ENCODE measurements around the gene EOLA1.
"Not testable (repeated sequence)": the region's sequence is repeated elsewhere in the genome, so short reads cannot be mapped to it uniquely, and the experiment has no call there.

The EOLA1 gene

DNA sequence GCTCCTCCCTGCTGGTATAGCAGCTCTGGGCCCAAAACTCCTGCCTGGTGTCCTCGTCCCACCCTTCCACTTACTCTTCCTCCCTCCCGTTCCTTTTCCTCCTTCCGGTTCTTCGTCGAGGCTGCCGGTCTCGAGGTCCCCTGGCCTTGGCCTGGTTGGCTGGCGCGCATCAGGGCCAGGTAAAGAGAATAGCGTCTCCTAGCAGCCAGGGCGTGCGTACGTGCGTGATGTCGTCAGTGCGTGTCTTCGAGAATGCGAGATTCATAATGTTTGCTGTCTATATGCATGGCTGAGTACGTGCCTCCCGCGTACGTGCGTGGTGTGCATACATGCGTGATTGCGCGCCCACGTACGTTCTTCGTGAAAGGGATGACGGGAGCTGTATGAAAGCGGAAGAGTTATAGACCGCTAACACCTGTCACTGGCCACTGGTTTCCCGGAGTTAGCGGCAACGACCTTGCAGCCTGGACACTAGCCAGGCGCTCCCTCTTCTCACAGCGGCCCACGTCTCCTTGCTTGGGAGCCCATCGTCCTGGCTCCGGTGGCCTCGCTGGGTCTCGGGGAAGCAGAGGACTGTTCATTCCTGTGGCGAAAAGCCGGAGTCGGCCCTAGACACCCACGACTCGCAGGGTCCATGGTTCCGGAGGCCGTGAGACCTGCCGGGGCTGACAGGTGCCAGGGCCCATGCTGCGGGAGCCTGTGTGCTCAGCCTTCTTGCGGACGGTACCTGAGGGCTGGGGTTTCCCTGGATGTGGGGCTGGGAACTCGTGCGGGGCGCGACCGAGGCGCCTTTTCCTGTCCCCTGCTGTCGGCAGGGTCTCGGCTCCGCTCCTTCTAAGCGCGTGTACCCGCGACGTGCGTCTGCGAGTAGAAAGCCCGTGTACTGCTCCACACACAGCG, at the start of gene EOLA1:
Gene EOLA1, plus strand, starts transcription at position 392 of the 900 bp plus-strand sequence. CDS start 4,619 bp downstream, outside the sequence.
- DNase-seq = peak; percentile 90

DNA sequence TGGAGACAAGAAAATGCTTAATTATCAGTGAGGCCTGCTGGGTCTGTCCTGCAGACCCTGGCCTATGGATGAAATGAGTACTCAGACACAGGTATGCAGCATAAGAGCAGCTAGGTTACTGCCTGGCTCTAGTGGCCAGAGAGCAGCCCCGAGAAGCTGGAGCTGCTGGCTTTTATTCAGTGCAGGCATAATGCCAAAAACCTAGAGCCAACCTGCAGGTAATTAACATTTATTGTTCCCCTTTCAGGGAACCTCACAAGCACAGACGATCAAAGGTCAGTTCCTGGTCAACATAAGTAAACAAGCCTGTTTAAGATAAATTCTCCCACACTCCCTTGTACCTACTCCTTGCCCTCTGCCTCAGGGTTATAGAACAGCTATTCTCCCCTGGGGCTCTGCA, 49.0 kb upstream of the EOLA1 start:
- DNase-seq = no peak

DNA sequence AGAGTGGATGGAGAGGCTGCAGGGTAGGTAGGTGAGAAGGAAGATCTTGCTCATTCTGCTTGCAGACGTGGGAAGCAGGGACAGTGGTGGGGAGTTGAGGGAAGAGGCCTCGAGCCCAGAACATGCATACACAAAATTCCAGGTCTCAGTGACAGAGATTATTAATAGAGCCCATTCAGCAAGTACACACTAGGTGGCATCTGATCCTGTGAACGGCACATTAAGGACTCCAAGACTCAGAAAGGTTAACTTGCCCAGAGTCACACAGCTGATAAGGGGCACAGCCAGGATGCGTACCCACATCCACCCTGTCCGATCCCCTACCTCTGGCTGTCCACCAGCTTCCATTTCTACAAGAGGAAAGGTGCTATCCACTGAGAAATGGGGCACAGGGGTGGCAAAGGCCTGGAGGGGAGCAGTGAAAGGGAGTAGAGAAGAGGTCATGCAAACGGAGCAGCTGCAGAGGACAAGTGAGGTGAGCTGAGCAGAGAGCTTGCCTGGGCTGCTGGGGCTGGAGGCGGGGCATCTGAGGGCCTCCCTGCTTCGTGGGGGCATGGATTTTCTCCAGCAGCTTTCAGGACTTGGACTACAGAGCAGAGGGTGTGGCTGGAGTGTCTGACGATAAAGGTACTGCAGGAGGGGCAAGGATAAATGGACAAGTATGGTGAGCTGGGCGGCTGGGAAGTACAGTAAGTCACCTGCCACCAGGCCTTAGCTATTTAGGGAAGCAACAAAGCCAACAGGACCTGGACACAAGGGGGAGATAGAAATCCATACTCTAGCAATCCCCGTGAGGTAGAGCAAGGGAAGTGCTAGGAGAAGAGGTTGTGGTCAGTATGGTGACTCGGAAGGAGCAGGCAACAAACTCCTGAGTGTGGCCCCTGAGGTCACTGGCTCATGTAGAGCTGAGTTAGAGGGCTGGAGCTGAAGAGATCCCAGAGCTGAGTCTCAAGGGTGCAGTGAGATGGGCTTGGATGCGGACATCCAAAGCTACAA, 46.9 kb upstream of the EOLA1 start:
- DNase-seq = no peak

DNA sequence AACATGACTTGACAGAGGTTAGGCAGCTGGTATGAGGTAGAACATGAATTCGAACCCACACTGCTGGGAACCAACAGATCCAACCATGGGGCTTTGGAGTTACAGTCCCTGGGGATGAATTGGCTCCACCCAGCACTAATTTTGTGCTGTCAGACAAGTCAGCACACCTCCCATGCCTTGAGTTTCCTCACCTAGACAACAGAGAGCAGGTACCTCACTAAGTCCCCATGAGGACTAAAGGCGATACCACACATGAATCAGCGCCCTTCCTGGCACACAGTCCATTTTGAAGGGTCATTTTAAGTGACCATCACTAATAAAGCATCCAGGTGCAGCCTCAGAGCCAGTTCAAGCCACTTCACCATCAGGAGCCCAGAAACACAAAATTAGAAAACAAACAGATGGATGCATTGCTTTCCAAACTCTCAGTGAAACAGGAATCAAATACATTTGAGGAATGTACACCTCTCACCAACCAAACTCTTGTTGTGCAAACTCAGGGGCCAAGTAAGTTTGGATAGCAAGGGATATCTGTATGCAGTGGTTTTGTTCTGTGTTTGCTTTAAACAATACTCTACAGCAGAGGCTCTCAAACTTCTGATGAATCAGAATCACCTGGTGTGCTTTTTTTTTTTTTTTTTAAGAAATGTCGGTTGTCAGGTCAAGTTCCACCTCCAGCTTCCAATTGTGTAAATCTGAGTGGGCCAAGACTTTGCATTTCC, 45.8 kb upstream of the EOLA1 start:
- DNase-seq = no peak

DNA sequence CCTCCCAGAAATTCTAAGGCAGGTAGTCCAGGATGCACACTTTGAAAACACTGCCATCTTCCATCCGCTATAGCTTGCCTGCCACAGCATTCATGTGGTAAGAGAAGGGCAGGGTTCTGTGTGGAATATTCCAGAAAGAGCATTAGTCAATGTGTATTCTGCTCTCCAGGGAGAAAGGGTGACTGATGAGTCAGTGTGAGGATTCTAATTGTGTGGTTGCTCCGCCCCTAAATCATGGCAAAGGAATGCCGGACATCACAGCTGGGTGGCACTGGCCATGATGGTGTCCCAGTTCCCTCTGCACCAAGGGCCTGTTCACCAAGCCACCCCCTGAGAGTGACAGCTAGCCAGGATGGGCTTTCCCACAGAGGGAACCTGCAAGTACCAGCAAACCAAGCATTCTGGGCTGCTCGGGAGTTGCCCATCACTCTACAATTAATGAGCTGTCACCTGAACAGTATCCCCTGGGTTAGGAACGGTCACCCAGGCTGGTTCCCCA, 45.2 kb upstream of the EOLA1 start:
- no peak for DNase-seq

DNA sequence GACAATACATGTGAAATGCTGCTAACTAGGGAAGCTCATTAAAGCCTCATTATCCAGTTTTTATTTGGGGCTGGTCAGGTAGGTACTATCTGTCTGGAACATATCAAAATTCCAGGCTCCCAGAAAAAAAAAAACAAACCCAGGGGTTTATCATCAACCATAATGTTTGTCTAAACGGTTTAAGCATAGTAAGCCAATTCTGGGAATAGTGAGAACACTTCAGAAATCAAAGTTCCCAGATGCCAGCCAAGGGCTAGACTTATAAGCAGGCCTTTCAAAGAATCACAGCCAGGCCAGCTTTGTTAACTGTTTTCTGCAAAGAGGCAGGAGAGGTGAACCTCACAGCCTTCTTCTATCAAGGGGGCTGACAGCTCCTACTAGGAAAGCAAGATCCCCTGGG, 43.8 kb upstream of the EOLA1 start:
- DNase-seq = no peak

DNA sequence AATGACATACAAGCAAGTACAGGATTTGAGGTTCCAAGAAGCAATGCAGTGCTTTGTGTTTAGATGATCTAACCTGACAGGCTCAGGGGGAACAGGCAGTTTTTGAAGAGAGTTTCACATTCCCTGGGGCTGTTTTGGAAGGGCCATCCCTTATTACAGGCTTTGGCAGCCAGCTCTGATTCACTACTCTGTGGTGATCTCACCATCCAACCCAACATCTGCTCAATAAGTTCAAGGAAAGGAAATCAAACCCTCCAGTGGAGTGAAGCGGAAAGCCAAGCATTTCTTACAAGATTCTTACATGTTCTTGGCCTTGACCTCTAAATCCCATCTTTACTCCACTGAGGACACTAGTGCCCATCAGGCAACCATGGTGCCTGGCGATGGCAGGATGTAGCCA, 43.2 kb upstream of the EOLA1 start:
- DNase-seq = no peak

DNA sequence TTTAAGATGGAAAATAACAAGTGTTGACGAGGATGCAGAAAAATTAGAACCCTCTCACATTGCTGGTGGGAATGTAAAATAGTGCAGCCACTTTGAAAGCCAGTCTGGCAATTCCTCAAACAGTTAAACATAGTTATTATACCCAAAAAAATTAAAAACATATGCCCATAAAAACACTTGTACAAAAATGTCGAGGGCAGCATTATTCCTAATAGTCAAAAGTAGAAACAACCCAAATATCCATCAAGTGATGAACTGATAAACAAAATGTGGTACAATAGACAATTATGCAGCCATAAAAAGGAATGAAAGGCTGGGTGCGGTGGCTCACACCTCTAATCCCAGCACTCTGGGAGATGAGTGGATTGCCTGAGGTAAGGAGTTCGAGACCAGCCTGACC, 42.0 kb upstream of the EOLA1 start:
- no peak for DNase-seq

DNA sequence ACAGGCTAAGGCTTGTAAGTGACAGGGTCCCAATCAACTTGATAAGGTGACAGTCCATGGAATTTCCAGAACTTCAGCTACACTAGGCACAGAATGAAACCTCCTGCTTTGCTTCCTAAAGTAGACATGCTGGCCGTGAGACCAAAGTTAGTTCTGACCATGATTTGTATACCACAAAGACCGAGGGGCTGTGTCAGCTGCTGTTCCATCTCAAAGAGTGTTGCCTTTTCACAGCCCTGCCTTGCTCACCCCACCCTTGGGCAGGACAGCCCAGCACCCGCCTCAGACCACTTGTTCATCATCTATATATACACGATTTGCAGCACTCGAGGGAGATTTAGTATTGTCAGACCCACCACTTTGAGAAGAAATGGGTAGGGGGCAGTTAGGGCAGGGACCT, 41.0 kb upstream of the EOLA1 start:
- DNase-seq = no peak

DNA sequence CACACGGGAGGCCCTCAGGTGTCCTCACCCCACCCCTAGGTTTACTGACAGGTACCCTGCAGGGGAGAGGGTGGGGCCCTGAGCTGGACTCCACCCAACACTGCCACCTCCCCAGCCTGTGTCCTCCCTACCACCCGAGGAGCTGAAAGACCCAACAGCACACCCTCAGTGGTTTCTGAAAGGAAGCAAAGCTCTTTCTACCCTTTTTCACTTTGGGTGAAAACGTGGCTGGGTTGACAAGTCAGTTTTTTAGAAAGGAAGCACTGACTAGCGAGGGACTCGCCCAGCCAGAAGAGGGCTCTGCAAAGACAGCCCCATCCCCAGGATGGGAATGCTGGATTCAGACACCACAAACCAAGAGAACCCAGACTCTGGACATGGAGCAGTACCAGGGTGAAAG, 37.9 kb upstream of the EOLA1 start:
- DNase-seq = not testable (repeated sequence)

DNA sequence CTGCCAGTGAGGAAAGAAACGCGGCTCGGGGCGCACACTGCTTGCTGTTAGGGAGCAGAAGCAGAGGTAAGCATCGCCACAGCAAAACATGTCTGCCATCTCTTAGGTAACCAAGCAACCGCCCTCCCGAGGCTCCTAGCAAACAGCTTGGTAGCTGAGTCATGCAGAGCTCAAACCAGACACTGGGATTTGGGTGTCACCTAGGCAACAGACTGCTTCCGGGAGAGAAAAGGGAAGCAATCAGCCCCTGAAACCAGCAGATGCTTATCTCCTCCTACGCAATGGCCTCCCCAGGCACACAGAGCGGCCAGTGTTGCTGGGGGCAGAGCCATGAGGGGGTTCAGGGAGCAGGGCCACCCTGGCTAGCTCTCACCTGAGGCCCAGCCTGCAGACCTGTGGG, 37.4 kb upstream of the EOLA1 start:
- DNase-seq = peak; percentile 63

DNA sequence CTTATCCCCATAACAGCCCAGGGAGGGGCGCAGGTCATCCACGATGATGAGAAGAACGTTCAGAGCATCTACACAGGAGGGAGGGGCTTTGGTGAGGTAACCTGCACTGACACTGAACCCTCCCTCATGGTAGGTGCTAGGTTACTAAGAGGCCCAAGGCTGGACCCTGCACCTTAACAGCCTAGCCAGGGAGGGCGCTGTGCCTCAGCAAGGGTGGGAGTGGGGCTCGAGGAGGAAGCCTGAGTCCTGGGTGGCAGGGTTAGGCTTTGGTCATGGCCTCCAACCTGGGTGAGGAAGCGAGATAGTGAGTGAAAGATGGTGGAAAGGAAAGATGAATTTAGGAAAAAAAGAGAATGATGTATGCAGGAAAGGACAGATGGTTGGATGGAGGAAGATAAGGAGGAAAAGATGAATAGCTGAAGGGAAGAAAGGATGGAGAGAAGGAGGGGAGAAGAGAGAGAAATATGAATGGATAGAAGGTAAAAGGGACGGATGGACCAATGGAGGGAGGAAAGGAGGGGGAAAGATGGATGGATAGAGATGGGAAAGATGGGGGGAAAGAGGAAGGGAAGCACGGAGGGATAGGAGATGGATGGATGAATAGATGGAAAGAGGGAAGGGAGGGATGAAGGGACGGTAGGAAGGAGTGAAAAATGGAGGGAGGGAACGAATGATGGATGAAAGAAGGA, 36.4 kb upstream of the EOLA1 start:
- DNase-seq = no peak

DNA sequence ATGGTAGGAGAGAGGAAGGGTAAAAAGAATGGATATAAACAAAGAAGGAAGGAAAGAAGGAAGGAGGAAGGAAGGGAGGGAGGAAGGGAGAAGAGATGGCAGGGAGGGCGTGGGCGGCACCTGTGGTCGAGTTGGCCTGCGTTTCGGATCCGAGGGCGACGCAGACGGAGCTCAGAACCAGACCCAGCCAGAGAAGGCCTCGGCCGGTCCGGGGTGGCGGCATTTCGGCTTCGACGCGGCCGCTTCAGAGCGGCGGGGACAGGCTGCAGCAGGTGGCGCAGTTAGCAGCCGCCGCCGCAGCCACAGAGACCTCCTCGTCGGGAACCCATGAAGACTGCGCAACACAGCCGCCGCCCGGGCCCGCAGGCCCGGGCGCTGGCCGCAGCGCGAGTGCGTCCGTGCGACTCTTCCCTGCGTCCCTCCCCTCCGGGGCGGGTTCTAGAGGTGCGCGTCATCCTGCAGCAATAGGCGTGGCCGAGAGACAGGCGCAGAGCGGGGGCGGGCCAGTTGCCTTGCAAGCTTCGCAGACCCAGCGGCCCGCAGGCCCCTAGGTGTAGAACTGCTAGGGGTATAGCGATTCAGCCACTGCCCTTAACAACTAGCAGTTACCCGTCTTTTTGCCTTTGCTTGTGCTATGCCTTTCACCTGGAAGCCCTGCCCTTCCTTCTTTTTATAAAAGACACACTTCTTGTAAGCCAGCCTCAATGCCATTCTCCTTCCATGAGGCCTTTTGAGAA, 35.7 kb upstream of the EOLA1 start, which contains the start of gene IDS:
Gene IDS, minus strand, starts transcription at position 392 of the 737 bp plus-strand sequence. Its CDS starts 169 bp downstream, at position 223.
- peak; percentile 72 for DNase-seq

DNA sequence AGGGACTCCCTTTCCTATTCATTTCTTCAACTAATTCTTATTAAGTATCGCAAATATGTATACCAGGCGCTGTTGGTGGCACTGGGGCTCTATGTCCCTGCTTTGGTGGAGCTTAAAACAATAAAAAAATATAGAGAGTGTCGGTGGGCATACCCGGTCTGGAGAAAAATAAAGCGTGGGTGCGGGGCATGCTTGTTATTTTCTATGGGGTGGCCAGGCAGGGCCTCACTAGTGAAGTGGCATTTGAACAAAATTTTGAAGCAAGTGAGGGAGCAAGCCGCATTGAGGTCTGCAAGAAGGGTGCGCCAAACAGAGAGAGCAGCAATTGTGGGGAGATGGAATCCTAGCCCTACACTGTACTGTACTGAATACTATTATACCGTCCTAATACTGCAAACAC, 35.1 kb upstream of the EOLA1 start:
- DNase-seq = no peak

DNA sequence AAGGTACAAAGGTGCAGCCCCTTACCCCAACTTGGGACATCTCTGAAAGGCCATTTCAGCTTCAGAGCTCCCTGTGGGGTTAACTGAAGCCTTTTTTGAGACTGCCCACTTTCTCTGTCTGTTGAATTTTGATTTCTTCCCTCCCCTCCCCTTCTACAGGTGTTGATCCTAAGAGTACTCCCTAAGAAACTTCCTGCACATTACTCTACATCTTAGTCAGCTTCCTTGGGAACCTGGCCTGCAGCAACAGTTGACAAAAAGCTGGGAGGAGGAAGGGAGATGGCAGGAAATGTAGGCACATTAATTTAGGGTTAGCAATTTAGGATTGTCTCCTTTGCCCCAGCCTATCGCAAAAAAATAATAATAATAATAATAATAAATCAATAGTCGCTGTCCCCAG, 34.5 kb upstream of the EOLA1 start:
- DNase-seq = no peak

DNA sequence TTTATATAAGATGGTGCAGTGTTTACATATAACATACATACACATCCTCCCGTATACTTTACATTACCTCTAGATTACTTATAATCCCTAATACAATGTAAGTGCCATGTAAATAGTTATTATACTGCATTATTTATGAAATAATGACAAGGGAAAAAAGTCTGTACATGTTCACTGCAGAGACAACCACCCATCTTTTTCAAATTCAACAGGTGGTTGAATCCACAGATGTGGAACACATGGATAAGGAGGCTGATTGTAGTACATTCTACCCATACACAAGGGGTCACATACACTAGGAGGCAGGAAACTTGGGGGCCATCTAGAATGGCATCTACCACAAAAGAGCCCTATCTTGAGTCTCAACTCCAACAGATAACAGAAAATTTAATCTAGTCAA, 32.3 kb upstream of the EOLA1 start:
- DNase-seq = no peak

DNA sequence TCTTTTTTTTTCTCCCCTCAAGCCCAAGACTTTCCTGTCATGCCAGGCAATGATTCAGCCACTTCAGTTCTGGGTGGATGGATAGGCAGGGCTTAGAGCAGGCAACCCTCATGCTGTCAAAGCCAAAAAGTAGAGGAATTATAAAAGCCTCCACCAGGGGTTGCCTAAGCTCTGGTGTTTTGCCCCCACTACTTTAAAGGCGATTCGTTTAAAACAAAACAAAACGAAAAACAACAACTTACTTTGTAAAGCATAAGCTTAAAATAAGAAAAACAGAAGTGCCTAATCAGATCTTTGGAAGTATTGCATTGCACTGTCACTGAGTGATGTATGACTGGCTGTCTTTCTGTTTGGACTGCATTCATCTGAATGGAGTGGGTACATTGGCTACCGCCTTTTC, 30.4 kb upstream of the EOLA1 start:
- DNase-seq = no peak

DNA sequence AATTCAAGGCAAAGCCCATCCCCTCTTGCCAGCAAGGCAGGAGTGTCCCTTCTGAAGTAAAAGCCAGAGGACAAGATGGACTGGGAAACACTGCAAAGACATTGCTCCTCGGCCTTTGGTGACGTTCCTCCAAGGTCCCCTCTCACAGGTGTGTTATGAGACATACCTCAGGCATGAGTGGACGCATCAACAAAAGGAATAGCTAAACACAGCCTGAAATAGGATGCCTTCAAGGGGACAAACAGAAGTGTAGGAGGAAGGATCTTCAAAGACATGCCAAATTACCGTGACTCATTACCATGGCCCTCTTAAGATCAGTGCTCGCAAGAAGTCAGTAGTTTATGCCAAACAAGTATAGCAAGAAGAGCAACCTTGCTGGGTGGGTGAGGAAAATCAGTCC, 29.7 kb upstream of the EOLA1 start:
- no peak for DNase-seq

DNA sequence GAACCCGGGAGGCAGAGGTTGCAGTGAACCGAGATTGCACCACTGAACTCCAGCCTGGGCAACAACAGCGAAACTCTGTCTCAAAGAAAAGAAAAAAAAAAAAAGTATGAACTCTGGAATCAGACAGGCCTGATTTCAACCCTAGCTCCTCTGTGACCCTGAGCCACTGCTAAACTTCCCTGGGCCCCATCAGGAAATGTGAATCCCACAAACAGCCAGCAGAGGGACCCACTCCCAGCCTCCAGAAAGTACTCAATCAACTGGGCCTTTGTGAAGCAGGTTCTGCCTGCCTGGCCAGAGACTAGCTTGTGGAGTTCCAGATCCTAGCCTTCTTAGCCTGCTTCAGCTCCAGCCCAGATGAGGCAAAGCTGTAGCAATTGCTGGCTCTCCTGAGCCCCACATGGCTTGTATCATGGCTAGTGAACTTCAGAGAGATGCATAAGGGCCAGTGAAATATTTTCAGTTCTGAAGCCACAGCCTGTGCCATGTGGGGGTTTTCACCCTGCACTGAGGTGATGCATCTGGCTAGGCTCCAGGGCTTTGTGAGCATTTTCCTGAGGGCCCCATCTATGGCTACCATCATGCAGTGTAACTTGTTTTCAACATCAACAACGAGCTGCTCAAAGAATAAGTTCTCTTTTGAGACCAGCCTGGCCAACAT, 28.5 kb upstream of the EOLA1 start:
- peak; percentile 52 for DNase-seq

DNA sequence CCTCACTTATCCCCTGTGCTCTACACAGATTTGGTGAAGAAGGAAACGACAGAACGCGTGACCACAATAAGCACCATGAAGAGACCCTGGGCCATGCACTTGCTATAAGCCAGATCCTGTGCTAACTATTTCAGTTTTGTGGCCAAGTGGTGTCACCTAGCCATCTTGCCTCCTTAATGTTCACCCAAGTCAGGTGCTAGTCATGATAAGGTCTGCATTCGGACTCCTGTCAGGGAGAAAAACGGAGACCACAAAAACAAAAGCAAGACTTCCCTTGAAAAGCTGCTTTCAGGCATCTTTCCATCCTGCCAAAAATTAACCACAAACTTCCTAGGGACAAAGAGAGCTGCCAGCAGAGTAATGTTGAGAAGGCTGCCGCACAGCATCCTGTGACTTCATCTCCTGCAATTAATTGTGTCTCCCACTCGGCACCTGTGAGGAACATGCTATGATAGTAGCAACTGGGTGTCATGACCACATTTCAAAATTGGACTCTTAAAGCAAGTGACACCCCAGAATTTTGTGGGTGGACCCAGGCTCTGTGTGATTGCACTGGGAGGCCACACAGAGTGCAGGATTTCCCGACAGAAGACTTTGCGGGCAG, 26.9 kb upstream of the EOLA1 start:
- peak; percentile 68 for DNase-seq

Measured in GDM1 (cell line).